Loucy (cell line): ENCODE results near the gene SH2D3C.
A peak's percentile ranks its signal among the peaks of the same experiment; 100 is the strongest.

Source experiments
- H2AFZ ChIP-seq: fragments of 200-600 bp; sonication (generic); 2 replicates; pipeline ENCODE4 v1.6.0; 2016; ENCODE audit warnings: antibody characterized with exemption, mild to moderate bottlenecking, low read length, moderate library complexity
- H3F3A ChIP-seq: fragments of 200-600 bp; 2 replicates; pipeline ENCODE4 v1.6.0; 2016; ENCODE audit warnings: antibody characterized with exemption, low read depth, mild to moderate bottlenecking
- H3K27me3 ChIP-seq: fragments of 200-600 bp; sonication (generic); 2 replicates; pipeline ENCODE4 v1.6.1; 2014; ENCODE audit warnings: low read length, mild to moderate bottlenecking; ENCODE audit not compliant: insufficient read depth, poor library complexity, severe bottlenecking
- H3K36me3 ChIP-seq: fragments of 200-600 bp; sonication (generic); 2 replicates; pipeline ENCODE4 v1.6.1; 2016; ENCODE audit warnings: low read length; ENCODE audit not compliant: insufficient read depth
- H3K4me1 ChIP-seq: fragments of 200-600 bp; sonication (generic); 2 replicates; pipeline ENCODE4 v1.5.1; 2014; ENCODE audit warnings: low read length, mild to moderate bottlenecking; ENCODE audit not compliant: insufficient read depth, poor library complexity, severe bottlenecking
- H3K4me2 ChIP-seq: fragments of 200-600 bp; sonication (generic); 2 replicates; pipeline ENCODE4 v1.6.0; 2014; ENCODE audit warnings: antibody characterized with exemption, low read length, low read depth, mild to moderate bottlenecking; ENCODE audit not compliant: poor library complexity, severe bottlenecking
- H3K4me3 ChIP-seq: fragments of 200-600 bp; sonication (generic); 2 replicates; pipeline ENCODE4 v1.5.1; 2014; ENCODE audit warnings: low read length, mild to moderate bottlenecking, mixed read lengths; ENCODE audit not compliant: poor library complexity, severe bottlenecking
- H3K79me2 ChIP-seq: fragments of 200-600 bp; sonication (generic); 2 replicates; pipeline ENCODE4 v1.6.1; 2014; ENCODE audit warnings: low read length; ENCODE audit not compliant: insufficient read depth
- H3K9ac ChIP-seq: fragments of 200-600 bp; sonication (generic); 2 replicates; pipeline ENCODE4 v1.6.0; 2014; ENCODE audit warnings: mild to moderate bottlenecking, low read depth, low read length, moderate library complexity; ENCODE audit not compliant: poor library complexity, severe bottlenecking
- H3K9me2 ChIP-seq: fragments of 200-600 bp; sonication (generic); replicated peaks from 2 replicates; pipeline ENCODE4 v1.6.1; 2016; ENCODE audit warnings: low read depth, low read length, mixed read lengths
- H3K9me3 ChIP-seq: fragments of 200-600 bp; sonication (generic); 2 replicates; pipeline ENCODE4 v1.6.1; 2014; ENCODE audit warnings: mild to moderate bottlenecking, antibody characterized with exemption, low read length, low read depth; ENCODE audit not compliant: insufficient read depth
- H4K20me1 ChIP-seq: fragments of 200-600 bp; sonication (generic); 2 replicates; pipeline ENCODE4 v1.6.0; 2014; ENCODE audit warnings: antibody characterized with exemption, low read length, mild to moderate bottlenecking; ENCODE audit not compliant: insufficient read depth, poor library complexity, severe bottlenecking
- CTCF ChIP-seq: fragments of 200-600 bp; sonication (generic); conservative IDR thresholded peaks from 2 replicates; pipeline ENCODE4 v1.5.1; 2014; ENCODE audit warnings: mild to moderate bottlenecking, antibody characterized with exemption, low read length
- EZH2phosphoT487 ChIP-seq: fragments of 200-600 bp; IDR thresholded peaks from 2 replicates; pipeline ENCODE4 v1.6.1; 2018; ENCODE audit warnings: antibody characterized with exemption, mild to moderate bottlenecking, moderate library complexity, borderline replicate concordance

The SH2D3C gene

DNA sequence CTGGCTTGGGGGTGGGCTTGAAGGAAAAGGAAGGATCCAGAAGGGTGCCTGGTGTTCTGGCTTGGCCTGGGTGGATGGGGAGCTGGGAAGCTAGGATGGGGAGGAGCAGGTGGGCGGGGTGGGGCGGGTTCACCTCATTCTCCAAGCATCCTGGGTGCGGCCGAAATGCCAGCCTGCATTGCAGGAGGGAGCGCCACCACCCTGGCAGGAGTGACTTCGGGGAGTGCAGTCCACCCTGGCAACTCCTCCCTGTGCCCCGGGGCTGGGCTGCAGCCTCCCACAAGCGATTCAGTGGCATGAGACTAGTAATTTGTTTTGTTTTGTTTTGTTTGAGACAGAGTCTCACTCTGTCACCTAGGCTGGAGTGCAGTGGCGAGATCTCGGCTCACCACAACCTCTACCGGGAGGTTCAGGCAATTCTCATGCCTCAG is 57.1 kb downstream of the SH2D3C start:
- Histone ChIP-seq H3K9ac (no peak overlapping the region), H3K9me2 (no peaks in the 10 kb centered on the region), H2AFZ (no peak overlapping the region), H4K20me1 (no peaks in the 10 kb centered on the region), H3K4me3 (no peak overlapping the region), H3K4me2 (no peak overlapping the region), H3K36me3 (no peaks in the 10 kb centered on the region), H3K4me1 (peaks cover 15% of the 10 kb centered on the region), H3F3A (no peaks in the 10 kb centered on the region), H3K79me2 (no peaks in the 10 kb centered on the region), H3K9me3 (no peaks in the 10 kb centered on the region), H3K27me3 (no peaks in the 10 kb centered on the region)
- TF ChIP-seq CTCF, result no peak
- TF ChIP-seq EZH2phosphoT487, result no peak

DNA sequence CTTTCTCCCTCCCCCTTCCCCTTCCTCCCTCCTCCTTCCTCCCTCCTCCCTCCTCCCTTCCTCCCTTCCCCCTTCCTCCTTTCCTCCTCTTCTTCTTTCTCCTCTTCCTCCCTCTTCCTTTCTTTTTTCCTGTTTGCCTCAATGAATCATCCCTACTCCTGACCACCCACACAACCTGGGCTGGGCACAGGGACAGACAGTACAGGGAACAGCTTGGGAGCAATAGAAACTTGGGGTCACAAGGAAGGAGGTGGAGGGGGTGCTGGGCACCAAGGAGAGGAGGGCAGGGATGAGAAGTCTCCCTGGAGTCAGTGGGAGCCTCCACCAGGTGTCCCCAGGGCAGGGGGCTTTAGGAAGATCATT is 57.6 kb downstream of the SH2D3C start:
- H3K4me2 ChIP-seq, result no peak overlapping the region
- no peaks in the 10 kb centered on the region for H3K79me2 ChIP-seq
- H3K4me3 ChIP-seq, result no peak overlapping the region

GRCh38 chr9:127720031-127720864 is 58.2 kb downstream of the SH2D3C start:
- Histone ChIP-seq H2AFZ (peak overlapping the region; percentile 29; the same call in 1 of the 2 replicates), H3K4me2 (no peak overlapping the region), H3K9ac (peak overlapping the region; percentile 5)

More for the DNA sequence above, 57.6 kb downstream of the SH2D3C start:
- H3K36me3 ChIP-seq, result no peaks in the 10 kb centered on the region
- no peaks in the 10 kb centered on the region for H3K9me2 ChIP-seq
- H3F3A ChIP-seq, result no peaks in the 10 kb centered on the region
- TF ChIP-seq CTCF (no peak), EZH2phosphoT487 (no peak)
- no peak overlapping the region for H2AFZ ChIP-seq
- H3K9ac ChIP-seq, result no peak overlapping the region
- no peaks in the 10 kb centered on the region for H4K20me1 ChIP-seq
- peaks cover 15% of the 10 kb centered on the region for H3K4me1 ChIP-seq
- H3K27me3 ChIP-seq, result no peaks in the 10 kb centered on the region
- no peaks in the 10 kb centered on the region for H3K9me3 ChIP-seq

More at GRCh38 chr9:127720031-127720864, 58.2 kb downstream of the SH2D3C start:
- Histone ChIP-seq H4K20me1 (no peaks in the 10 kb centered on the region), H3K27me3 (no peaks in the 10 kb centered on the region), H3K4me3 (no peak overlapping the region), H3K79me2 (no peaks in the 10 kb centered on the region), H3K9me3 (no peaks in the 10 kb centered on the region), H3K36me3 (no peaks in the 10 kb centered on the region), H3K4me1 (peaks cover 15% of the 10 kb centered on the region), H3F3A (no peaks in the 10 kb centered on the region), H3K9me2 (no peaks in the 10 kb centered on the region)
- no peak for TF ChIP-seq EZH2phosphoT487
- no peak for TF ChIP-seq CTCF
